MCF 10A (cell line): ENCODE results near the gene ARMC9. TPM values are rescaled to one million over a fixed set of nuclear protein-coding genes. Genes with fewer than 3 reads are reported as not detected.

Experiments
- BruUV-seq: library from RNA; stranded (reverse); fragments of 400-500 nt; replicated peaks from 2 replicates; lab custom pipeline; 2021; lab: Mats Ljungman, UMichigan
- CTCF ChIA-PET: fragments of 300-600 bp; sonication (Branson Sonifier 250); formaldehyde crosslinking; extraction: SDS; loops from one replicate; lab custom pipeline; 2021; ENCODE audit warnings: antibody characterized with exemption, inconsistent platforms; lab: Yijun Ruan, JAX
- POLR2A ChIA-PET: fragments of 300-600, 350-650 bp; sonication (Branson Sonifier 250); formaldehyde crosslinking; extraction: SDS; loops from one replicate; lab custom pipeline; 2020; ENCODE audit warnings: antibody characterized with exemption, inconsistent platforms; lab: Yijun Ruan, JAX
- DNase-seq: peaks from one replicate; pipeline ENCODE4 v3.0.0-alpha.2; 2018; ENCODE audit not compliant: unreplicated experiment
- H3K27ac Mint-ChIP-seq: one replicate; pipeline ENCODE4 v1.8.0; 2022; ENCODE audit warnings: mild to moderate bottlenecking, low read depth, mixed read lengths; ENCODE audit not compliant: unreplicated experiment
- H3K27me3 Mint-ChIP-seq: one replicate; pipeline ENCODE4 v1.8.0; 2022; ENCODE audit warnings: mixed read lengths; ENCODE audit not compliant: insufficient read depth, unreplicated experiment
- H3K36me3 Mint-ChIP-seq: one replicate; pipeline ENCODE4 v1.8.0; 2022; ENCODE audit warnings: mild to moderate bottlenecking, moderate library complexity, mixed read lengths; ENCODE audit not compliant: insufficient read depth, unreplicated experiment
- H3K4me1 Mint-ChIP-seq: one replicate; pipeline ENCODE4 v1.8.0; 2022; ENCODE audit warnings: mixed read lengths; ENCODE audit not compliant: insufficient read depth, unreplicated experiment
- H3K4me3 Mint-ChIP-seq: one replicate; pipeline ENCODE4 v1.8.0; 2022; ENCODE audit warnings: mild to moderate bottlenecking, moderate library complexity, mixed read lengths; ENCODE audit not compliant: unreplicated experiment
- H3K9me3 Mint-ChIP-seq: one replicate; pipeline ENCODE4 v1.8.0; 2022; ENCODE audit warnings: mixed read lengths; ENCODE audit not compliant: unreplicated experiment
- intact Hi-C: fragments of 100-400 bp; cut with micrococcal nuclease; formaldehyde crosslinking; loops from 2 replicates; pipeline ENCODE4 v1.14.1; 2022
- total RNA-seq: library from RNA; stranded (reverse); gene quantifications from 2 replicates; pipeline ENCODE4 v1.2.3, GENCODE V29; 2022
- TF ChIP-seq, protein P1 (sequence below): fragments of 200-600 bp; IDR thresholded peaks from one replicate; pipeline ENCODE4 v1.8.0; 2022; ENCODE audit warnings: antibody characterized with exemption, mild to moderate bottlenecking; ENCODE audit not compliant: unreplicated experiment

The ARMC9 gene
- total RNA-seq, 1 experiment from 2014 or later, result 16.5 TPM

DNA sequence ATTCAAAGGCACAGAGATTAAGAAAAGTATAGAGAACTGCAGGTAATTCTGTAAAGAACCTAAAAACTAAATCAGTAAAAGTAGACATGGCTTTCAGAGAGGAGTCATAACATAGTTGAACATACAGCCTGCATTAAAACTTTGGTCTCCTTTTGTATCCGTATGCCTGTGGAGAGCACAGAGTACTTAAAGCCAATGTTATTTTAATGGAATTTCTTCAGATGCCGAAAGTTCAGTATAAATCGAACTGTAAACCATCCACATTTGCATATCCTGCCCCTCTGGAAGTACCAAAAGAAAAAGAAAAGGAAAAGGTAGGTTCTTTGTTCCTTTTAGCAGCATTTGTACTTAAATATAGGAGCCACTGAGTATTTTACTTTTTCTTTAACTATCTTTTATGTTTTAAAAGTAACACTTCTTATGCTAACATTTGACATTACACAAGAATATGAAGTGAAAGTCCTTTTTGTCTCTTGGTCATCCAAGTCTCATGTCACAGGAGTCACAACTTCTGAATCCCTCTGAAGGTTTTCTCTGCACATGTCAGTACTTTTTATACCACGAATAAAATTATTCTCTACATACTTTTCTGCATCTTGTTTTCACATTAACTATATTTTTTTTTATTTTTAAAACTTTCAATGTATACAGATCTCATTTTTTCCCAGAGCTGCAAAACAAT, 34.9 kb upstream of the ARMC9 start:
- BruUV-seq, result no TSS peak
- Mint-ChIP-seq H3K4me1 (peaks cover 12% of the 10 kb centered on the region), H3K9me3 (no peaks in the 10 kb centered on the region), H3K27me3 (no peaks in the 10 kb centered on the region), H3K4me3 (no peak overlapping the region), H3K27ac (no peak overlapping the region), H3K36me3 (peaks cover 76% of the 10 kb centered on the region)
- DNase-seq, result no peak
- intact Hi-C loops, result no loop called here
- TF ChIP-seq, protein P1, sequence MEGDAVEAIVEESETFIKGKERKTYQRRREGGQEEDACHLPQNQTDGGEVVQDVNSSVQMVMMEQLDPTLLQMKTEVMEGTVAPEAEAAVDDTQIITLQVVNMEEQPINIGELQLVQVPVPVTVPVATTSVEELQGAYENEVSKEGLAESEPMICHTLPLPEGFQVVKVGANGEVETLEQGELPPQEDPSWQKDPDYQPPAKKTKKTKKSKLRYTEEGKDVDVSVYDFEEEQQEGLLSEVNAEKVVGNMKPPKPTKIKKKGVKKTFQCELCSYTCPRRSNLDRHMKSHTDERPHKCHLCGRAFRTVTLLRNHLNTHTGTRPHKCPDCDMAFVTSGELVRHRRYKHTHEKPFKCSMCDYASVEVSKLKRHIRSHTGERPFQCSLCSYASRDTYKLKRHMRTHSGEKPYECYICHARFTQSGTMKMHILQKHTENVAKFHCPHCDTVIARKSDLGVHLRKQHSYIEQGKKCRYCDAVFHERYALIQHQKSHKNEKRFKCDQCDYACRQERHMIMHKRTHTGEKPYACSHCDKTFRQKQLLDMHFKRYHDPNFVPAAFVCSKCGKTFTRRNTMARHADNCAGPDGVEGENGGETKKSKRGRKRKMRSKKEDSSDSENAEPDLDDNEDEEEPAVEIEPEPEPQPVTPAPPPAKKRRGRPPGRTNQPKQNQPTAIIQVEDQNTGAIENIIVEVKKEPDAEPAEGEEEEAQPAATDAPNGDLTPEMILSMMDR, result no peak
- ChIA-PET POLR2A (interaction anchor here (1.2 kb wide), 1 partner anchor 22 kb away, joined by 3 read pairs; no protein-coding TSS in a partner anchor), CTCF (no interaction called here)

DNA sequence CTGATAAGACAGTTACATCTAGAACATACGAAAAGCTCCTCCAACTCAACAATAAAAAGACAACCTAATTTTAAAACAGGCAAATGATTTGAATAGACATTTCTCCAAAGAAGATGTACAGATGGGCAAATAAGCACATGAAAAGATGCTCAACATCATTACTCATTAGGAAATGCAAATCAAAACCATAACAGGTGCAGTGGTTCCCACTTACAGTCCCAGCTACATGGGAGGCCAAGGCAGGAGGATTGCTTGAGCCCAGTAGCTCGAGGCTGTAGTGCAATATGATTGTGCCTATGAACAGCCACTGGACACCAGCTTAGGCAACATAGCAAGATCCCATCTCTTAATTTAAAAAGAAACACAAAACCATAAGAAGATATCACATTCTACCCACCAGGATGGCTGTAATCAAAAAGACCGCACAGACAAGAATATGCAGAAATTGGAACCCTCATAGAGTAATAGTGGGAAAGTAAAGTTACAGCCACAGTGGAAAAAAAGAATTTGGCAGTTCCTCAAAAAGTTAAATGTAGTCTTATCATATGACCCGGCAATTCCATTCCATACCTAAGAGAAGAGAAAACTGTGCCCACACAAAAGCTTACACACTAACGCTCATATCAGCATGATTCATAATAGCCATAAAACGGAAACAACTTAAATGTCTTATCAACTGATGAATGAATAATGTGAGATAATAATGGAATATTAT, 30.5 kb upstream of the ARMC9 start:
- no peaks in the 10 kb centered on the region for H3K27me3 Mint-ChIP-seq
- ChIA-PET POLR2A (interaction anchor here (0.7 kb wide), 1 partner anchor 12 kb away, joined by 5 read pairs; no protein-coding TSS in a partner anchor), CTCF (no interaction called here)
- BruUV-seq, result no TSS peak
- H3K36me3 Mint-ChIP-seq, result peaks cover 79% of the 10 kb centered on the region
- intact Hi-C loops, result no loop called here
- no peak overlapping the region for H3K27ac Mint-ChIP-seq
- no peaks in the 10 kb centered on the region for H3K4me1 Mint-ChIP-seq
- DNase-seq, result no peak
- H3K4me3 Mint-ChIP-seq, result no peak overlapping the region
- TF ChIP-seq, protein P1, result no peak
- H3K9me3 Mint-ChIP-seq, result no peaks in the 10 kb centered on the region

DNA sequence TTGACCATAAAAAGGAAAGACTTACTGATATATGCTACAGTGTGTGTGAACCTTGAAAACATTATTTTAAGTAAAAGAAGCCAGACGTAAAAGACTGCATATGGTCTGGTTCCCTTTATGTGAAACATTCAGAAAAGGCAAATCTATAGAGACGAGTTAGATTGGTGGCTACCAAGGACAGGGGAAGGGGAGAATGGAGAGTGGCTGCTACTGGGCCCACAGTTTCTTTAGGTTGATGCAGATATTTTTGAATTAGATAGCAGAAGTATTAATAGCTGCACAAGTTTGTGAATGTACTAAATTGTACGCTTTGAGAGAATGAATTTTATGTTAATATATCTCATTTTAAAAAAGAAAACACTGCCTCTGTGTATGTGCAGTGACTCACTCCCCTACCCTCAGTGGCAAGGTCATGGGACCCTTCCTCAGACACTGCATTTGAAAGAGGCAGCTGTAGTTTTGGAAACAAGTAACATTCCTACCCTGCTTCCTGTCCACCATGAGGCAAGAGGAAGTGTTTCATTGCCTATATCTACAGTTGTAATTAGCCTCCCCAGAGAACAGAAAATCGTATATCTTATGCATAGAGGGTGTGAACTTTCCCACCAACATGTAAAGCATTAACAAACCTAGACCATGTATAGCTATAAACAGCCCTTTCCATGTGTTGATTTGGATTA, 29.8 kb upstream of the ARMC9 start:
- H3K27me3 Mint-ChIP-seq, result no peaks in the 10 kb centered on the region
- peaks cover 80% of the 10 kb centered on the region for H3K36me3 Mint-ChIP-seq
- ChIA-PET POLR2A (no interaction called here), CTCF (no interaction called here)
- intact Hi-C loops, result no loop called here
- TF ChIP-seq, protein P1, result no peak
- H3K9me3 Mint-ChIP-seq, result no peaks in the 10 kb centered on the region
- no peak overlapping the region for H3K4me3 Mint-ChIP-seq
- DNase-seq, result no peak
- H3K27ac Mint-ChIP-seq, result no peak overlapping the region
- no peaks in the 10 kb centered on the region for H3K4me1 Mint-ChIP-seq
- no TSS peak for BruUV-seq

DNA sequence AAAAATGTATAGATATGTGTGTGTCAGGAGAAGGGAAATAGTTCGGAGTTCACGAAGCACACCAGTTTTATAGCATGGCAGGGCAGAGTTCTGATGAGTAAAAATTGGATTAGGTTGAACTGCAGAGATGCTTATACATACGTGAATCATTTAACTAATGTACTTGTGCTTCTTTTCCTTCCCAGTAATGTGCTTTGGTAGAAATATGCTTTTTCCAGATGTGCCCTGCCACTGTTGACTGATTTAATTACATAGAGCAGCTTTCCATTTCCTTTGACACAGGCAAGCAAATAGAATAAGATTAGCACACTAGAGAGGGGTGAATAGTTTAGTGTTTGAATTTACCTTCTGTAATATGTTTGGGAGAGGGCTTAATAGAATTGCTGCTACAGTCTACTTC, 28.9 kb upstream of the ARMC9 start:
- ChIA-PET POLR2A (no interaction called here), CTCF (no interaction called here)
- DNase-seq, result no peak

More for the DNA sequence above, 28.9 kb upstream of the ARMC9 start:
- Mint-ChIP-seq H3K4me3 (no peak overlapping the region), H3K36me3 (peaks cover 81% of the 10 kb centered on the region), H3K9me3 (no peaks in the 10 kb centered on the region), H3K27me3 (no peaks in the 10 kb centered on the region), H3K27ac (no peak overlapping the region), H3K4me1 (no peaks in the 10 kb centered on the region)
- TF ChIP-seq, protein P1, result no peak
- no TSS peak for BruUV-seq
- intact Hi-C loops, result no loop called here
